Measurements from ENCODE around the gene CDKN2AIPNL. TPM values are rescaled to one million over a fixed set of nuclear protein-coding genes. Genes with fewer than 3 reads are reported as not detected.

The CDKN2AIPNL gene
- total RNA-seq, 1 donor from 2014 or later, result 41.3 TPM

GRCh38 chr5:134451936-134452505 lies 40.3 kb upstream of the CDKN2AIPNL start:
- no peak for DNase-seq
- H3K27me3 Mint-ChIP-seq (ENCODE audit: unreplicated experiment), result peaks cover 5% of the 10 kb centered on the region
- no peak for TF ChIP-seq CTCF (IDR thresholded peaks at IDR 0.05; ENCODE audit: partially characterized antibody, unreplicated experiment)
- peaks cover 10% of the 10 kb centered on the region for H3K36me3 Mint-ChIP-seq (ENCODE audit: unreplicated experiment)
- peak overlapping the region; percentile 2 for H3K27ac Mint-ChIP-seq (ENCODE audit: unreplicated experiment)
- peaks cover 1% of the 10 kb centered on the region for H3K9me3 Mint-ChIP-seq (ENCODE audit: unreplicated experiment)
- H3K4me1 Mint-ChIP-seq (ENCODE audit: low read depth, unreplicated experiment), result peaks cover 5% of the 10 kb centered on the region
- no peak overlapping the region for H3K4me3 Mint-ChIP-seq (ENCODE audit: unreplicated experiment)

GRCh38 chr5:134451225-134451935 lies 39.7 kb upstream of the CDKN2AIPNL start:
- Mint-ChIP-seq H3K4me1 (ENCODE audit: low read depth, unreplicated experiment) (peaks cover 5% of the 10 kb centered on the region), H3K27me3 (ENCODE audit: unreplicated experiment) (peaks cover 7% of the 10 kb centered on the region), H3K9me3 (ENCODE audit: unreplicated experiment) (peaks cover 4% of the 10 kb centered on the region), H3K4me3 (ENCODE audit: unreplicated experiment) (no peak overlapping the region), H3K36me3 (ENCODE audit: unreplicated experiment) (peaks cover 10% of the 10 kb centered on the region), H3K27ac (ENCODE audit: unreplicated experiment) (no peak overlapping the region)
- DNase-seq, result no peak
- TF ChIP-seq CTCF (IDR thresholded peaks at IDR 0.05; ENCODE audit: partially characterized antibody, unreplicated experiment), result no peak

GRCh38 chr5:134450374-134450773 lies 38.7 kb upstream of the CDKN2AIPNL start:
- no peak for DNase-seq
- no peak overlapping the region for H3K4me3 Mint-ChIP-seq (ENCODE audit: unreplicated experiment)
- TF ChIP-seq CTCF (IDR thresholded peaks at IDR 0.05; ENCODE audit: partially characterized antibody, unreplicated experiment), result no peak
- peaks cover 9% of the 10 kb centered on the region for H3K4me1 Mint-ChIP-seq (ENCODE audit: low read depth, unreplicated experiment)
- peaks cover 7% of the 10 kb centered on the region for H3K27me3 Mint-ChIP-seq (ENCODE audit: unreplicated experiment)
- peaks cover 13% of the 10 kb centered on the region for H3K36me3 Mint-ChIP-seq (ENCODE audit: unreplicated experiment)
- H3K27ac Mint-ChIP-seq (ENCODE audit: unreplicated experiment), result no peak overlapping the region
- H3K9me3 Mint-ChIP-seq (ENCODE audit: unreplicated experiment), result peaks cover 4% of the 10 kb centered on the region

GRCh38 chr5:134449167-134449566 lies 37.5 kb upstream of the CDKN2AIPNL start:
- no peak overlapping the region for H3K4me3 Mint-ChIP-seq (ENCODE audit: unreplicated experiment)
- no peak for DNase-seq
- peaks cover 8% of the 10 kb centered on the region for H3K36me3 Mint-ChIP-seq (ENCODE audit: unreplicated experiment)
- H3K27ac Mint-ChIP-seq (ENCODE audit: unreplicated experiment), result no peak overlapping the region
- no peak for TF ChIP-seq CTCF (IDR thresholded peaks at IDR 0.05; ENCODE audit: partially characterized antibody, unreplicated experiment)
- peaks cover 5% of the 10 kb centered on the region for H3K27me3 Mint-ChIP-seq (ENCODE audit: unreplicated experiment)
- H3K9me3 Mint-ChIP-seq (ENCODE audit: unreplicated experiment), result peaks cover 3% of the 10 kb centered on the region
- peaks cover 10% of the 10 kb centered on the region for H3K4me1 Mint-ChIP-seq (ENCODE audit: low read depth, unreplicated experiment)
